Measurements from ENCODE around the gene UTP25.

- no peak for TF ChIP-seq BHLHE40 (IDR thresholded peaks at IDR 0.05; ENCODE audit: borderline replicate concordance)
- TF ChIP-seq HDGF (IDR thresholded peaks at IDR 0.05; ENCODE audit: borderline replicate concordance): no peak
- no peak for TF ChIP-seq SUZ12 (IDR thresholded peaks at IDR 0.05)
- no peak for TF ChIP-seq FOXK2 (IDR thresholded peaks at IDR 0.05)
- TF ChIP-seq PKNOX1 (IDR thresholded peaks at IDR 0.05): no peak
- no peak for TF ChIP-seq FOXM1 (IDR thresholded peaks at IDR 0.05; ENCODE audit: borderline replicate concordance)
- no peak for TF ChIP-seq LEF1 (IDR thresholded peaks at IDR 0.05; ENCODE audit: borderline replicate concordance)
- TF ChIP-seq SP1 (IDR thresholded peaks at IDR 0.05): no peak
- no peak for TF ChIP-seq CTBP1 (IDR thresholded peaks at IDR 0.05; ENCODE audit: borderline replicate concordance)
These were observed 55.7 kb downstream of the UTP25 start for GRCh38 chr1:209883341-209883971.

Measured in HEK293T (cell line).